Hematopoietic multipotent progenitor cell treated with erythropoietin and hydrocortisone succinate and interleukin-3 and kit ligand, for 15 days (in vitro differentiated cells): Measurements from ENCODE around the gene CACHD1.
"Not testable (repeated sequence)": the region's sequence is repeated elsewhere in the genome, so short reads cannot be mapped to it uniquely, and the experiment has no call there.

ENCODE experiments used
- DNase-seq: peaks from one replicate; pipeline ENCODE4 v3.0.0-alpha.2; 2015; ENCODE audit warnings: low spot score

The CACHD1 gene

GRCh38 chr1:64497088-64497883, 27.4 kb downstream of the CACHD1 start:
- no peak for DNase-seq

GRCh38 chr1:64498325-64498724, 28.4 kb downstream of the CACHD1 start:
- DNase-seq = no peak

DNA sequence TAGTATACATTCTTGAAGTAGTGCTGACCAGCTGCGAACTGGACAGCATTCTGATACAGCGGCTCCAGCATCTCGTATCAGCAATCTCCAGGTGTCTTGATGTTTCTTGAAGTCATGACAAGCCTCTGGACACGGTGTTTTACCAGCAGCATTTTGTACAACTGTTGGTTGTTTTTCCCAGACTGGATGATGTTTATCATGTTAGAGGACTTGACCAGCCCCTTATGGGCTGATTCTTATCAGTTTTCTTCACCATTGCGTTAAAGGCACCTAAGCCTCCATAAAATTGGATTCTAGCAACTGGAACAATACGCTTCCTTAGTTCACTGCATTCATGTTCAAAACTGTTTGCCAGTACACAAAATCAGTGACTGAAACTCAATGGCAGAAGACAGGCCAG, 29.1 kb downstream of the CACHD1 start:
- no peak for DNase-seq

GRCh38 chr1:64499966-64500365, 30.0 kb downstream of the CACHD1 start:
- no peak for DNase-seq

DNA sequence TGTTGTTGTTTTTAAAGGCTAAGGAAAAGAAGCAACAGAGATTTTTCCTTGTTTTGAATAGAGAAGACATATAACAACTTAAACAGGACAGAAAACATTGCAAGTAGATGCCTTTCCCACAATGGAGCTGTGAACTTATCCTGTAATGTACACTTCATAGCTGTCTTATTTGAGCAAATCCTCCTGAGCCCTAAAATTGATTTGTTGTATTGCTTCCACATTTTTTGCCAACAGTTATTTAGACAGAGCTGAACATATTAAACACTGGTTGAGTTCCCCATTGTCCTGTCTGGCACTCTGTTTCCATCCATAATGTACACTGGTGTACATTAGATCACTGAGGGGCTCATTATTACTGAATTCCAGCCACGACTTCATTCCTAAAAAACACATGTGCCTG, 32.2 kb downstream of the CACHD1 start:
- no peak for DNase-seq

- no peak for DNase-seq
Observed at GRCh38 chr1:64502931-64503330, 33.0 kb downstream of the CACHD1 start.

- DNase-seq = no peak
Observed at GRCh38 chr1:64505232-64505943, 35.5 kb downstream of the CACHD1 start.

DNA sequence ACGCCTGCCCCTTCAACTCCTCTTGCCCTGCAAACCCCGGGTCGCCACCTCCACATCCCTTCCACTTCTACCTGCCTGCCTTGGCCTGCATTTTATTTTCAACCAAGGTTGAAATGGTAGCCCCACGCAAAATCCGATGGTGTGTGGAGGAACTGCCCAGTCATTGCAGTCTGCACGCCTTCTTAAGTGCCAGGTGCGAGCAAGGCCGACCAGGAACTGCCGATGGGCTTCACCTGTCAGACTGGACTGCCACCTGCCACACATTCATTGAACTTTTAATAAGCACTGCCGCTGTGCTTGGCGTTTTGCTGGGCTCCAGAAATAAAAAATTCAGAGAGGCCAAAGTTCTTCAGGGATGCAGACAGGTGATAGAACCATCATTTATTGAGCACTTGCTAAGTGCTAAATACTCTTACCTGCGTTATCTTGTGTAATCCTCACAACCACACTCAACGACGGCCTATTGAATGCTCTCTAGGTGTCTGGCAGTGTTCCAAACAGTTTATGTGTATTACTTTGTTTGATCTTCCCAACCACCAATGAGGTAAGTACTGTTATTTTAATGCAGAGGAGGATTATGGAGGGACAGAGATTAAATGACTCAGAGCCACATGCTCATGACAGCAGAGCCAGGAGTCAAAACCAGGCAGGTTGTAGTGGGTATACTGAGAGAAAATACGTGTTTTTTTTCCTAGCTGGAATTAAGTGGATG, 36.2 kb downstream of the CACHD1 start:
- no peak for DNase-seq

GRCh38 chr1:64508629-64509028, 38.7 kb downstream of the CACHD1 start:
- no peak for DNase-seq

DNA sequence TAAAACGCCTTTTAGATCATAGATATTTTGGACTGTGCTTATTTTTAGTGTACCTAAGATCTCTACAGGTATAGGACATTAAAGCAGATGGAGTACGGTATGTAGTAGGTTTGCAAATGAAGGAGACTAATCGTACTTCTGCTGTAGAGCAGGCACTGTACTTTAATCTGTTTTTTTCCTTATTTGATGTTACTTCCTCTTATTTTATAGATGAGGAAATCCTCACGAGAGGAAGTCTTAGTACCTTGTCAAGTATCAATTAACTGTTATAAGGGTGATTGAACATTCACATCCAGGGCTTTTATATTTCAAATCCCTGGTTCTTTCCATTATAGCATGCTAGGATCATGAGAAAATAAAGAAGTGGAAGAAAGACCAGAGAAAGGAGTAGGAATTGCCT, 41.1 kb downstream of the CACHD1 start:
- no peak for DNase-seq

GRCh38 chr1:64512206-64512605, 42.3 kb downstream of the CACHD1 start:
- DNase-seq = not testable (repeated sequence)

GRCh38 chr1:64513545-64513944, 43.6 kb downstream of the CACHD1 start:
- no peak for DNase-seq

- no peak for DNase-seq
Observed at GRCh38 chr1:64514197-64514765, 44.4 kb downstream of the CACHD1 start.

- DNase-seq = no peak
Observed at GRCh38 chr1:64515427-64515826, 45.5 kb downstream of the CACHD1 start.

GRCh38 chr1:64516301-64516700, 46.4 kb downstream of the CACHD1 start:
- DNase-seq = no peak

- DNase-seq = no peak
Observed at GRCh38 chr1:64516803-64517568, 47.1 kb downstream of the CACHD1 start.

- DNase-seq = no peak
Observed at GRCh38 chr1:64517640-64518039, 47.7 kb downstream of the CACHD1 start.

DNA sequence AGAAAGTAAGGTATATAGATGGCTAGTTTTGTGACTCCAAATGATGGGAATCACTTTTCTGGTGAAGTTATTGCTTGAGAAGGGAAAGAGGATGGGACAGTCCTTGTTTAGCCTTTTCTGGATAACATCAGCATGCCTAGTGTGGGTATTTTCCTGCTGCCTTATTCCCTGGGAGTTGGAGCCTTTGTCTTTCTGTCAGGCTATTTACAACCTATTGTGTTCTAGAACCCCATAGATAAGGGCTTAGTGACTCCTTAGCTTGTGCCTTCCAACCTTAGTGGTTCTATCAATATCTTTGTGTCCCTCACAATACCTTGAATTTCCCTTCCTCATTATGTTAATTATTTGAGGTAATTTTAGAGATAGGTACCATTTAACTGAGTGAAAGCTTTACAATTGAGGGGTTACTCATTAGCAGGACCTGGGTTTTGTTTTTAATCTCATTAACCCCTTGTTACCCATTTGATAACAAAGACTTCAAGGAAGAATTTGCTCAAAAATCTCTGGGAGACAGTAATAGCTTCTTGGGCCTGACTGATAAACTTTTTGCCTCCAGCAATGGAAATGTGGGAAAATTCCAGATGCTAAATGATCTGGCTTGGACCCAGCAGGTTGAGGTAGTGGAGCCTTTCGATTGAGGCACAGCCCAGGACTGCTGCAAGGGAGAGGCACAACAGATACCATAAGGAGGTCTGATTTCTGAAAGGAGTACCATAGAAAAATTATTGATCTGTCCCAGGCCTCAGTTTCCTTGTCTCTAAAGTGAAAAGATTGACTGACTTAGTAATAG, 49.0 kb downstream of the CACHD1 start:
- DNase-seq = no peak

GRCh38 chr1:64519901-64520300, 50.0 kb downstream of the CACHD1 start:
- no peak for DNase-seq

DNA sequence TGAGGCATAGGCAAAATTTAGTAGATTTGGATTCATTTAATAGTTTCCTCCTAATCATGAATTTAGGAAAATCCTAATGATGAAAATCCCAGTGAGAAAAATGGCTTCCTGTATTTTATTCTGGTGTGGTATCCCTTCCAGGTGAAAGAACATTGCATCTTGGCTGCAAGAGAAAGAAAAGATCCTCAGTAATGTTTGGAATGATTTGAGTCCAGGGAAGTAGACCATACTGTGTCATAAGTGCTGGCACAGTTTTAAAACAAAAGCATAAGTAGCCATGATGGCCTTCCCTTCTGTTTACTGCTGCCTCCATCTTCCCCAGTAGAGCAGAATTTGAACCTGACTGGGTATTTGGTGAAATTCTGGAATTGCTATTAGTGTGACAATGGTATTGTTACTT, 52.8 kb downstream of the CACHD1 start:
- no peak for DNase-seq
